ENCODE measurements around the gene PIGW. TPM values are rescaled to one million over a fixed set of nuclear protein-coding genes. Genes with fewer than 3 reads are reported as not detected.

Gene PIGW
- total and polyA plus RNA-seq, 2 experiments from 2014 or later: 5.5 to 15.8 TPM

DNA sequence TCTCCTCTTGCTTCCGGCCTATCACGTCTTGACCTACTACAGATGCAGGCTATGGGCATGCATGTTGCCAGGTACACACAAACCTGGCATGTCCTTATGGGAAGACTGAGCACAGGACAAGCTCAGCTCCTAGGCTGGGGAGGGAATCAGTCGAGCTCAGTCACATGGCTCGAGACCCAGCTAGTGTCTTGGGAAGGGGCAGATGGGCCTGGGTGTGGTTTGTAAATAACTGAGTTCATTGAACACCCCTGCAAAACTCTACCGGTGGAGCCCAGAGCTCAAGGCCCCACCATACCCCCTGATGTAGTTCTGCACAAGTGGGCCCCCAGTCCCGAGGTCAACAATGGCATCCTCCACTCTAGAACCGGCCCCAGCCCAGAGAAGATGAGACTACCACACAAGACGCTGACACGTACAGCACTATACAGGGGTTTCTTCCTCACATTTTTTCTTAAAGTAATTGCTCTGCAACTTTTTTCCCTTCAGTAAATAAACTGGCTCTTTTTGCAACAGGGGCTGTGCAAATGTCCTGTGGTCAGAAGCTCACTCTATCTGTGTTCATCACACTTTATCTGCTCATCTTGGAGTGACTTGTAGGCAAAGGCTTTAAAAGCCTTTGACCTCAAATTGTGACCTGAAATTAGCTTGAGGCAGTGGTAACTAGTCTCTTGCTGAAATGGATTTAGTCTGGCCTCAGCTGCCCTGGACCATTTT lies 25.4 kb upstream of the PIGW start (continued):
- TF ChIP-seq, protein P1, sequence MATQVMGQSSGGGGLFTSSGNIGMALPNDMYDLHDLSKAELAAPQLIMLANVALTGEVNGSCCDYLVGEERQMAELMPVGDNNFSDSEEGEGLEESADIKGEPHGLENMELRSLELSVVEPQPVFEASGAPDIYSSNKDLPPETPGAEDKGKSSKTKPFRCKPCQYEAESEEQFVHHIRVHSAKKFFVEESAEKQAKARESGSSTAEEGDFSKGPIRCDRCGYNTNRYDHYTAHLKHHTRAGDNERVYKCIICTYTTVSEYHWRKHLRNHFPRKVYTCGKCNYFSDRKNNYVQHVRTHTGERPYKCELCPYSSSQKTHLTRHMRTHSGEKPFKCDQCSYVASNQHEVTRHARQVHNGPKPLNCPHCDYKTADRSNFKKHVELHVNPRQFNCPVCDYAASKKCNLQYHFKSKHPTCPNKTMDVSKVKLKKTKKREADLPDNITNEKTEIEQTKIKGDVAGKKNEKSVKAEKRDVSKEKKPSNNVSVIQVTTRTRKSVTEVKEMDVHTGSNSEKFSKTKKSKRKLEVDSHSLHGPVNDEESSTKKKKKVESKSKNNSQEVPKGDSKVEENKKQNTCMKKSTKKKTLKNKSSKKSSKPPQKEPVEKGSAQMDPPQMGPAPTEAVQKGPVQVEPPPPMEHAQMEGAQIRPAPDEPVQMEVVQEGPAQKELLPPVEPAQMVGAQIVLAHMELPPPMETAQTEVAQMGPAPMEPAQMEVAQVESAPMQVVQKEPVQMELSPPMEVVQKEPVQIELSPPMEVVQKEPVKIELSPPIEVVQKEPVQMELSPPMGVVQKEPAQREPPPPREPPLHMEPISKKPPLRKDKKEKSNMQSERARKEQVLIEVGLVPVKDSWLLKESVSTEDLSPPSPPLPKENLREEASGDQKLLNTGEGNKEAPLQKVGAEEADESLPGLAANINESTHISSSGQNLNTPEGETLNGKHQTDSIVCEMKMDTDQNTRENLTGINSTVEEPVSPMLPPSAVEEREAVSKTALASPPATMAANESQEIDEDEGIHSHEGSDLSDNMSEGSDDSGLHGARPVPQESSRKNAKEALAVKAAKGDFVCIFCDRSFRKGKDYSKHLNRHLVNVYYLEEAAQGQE (IDR thresholded peaks at IDR 0.05; ENCODE audit: unreplicated experiment): no peak
- TF ChIP-seq, protein P2, sequence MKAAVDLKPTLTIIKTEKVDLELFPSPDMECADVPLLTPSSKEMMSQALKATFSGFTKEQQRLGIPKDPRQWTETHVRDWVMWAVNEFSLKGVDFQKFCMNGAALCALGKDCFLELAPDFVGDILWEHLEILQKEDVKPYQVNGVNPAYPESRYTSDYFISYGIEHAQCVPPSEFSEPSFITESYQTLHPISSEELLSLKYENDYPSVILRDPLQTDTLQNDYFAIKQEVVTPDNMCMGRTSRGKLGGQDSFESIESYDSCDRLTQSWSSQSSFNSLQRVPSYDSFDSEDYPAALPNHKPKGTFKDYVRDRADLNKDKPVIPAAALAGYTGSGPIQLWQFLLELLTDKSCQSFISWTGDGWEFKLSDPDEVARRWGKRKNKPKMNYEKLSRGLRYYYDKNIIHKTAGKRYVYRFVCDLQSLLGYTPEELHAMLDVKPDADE (IDR thresholded peaks at IDR 0.05): no peak
- TF ChIP-seq NANOG (IDR thresholded peaks at IDR 0.05; ENCODE audit: borderline replicate concordance) (no peak), STAT1 (IDR thresholded peaks at IDR 0.05; ENCODE audit: unreplicated experiment) (no peak), CREB1 (CRISPR knock-in tag; IDR thresholded peaks at IDR 0.05; ENCODE audit: low read depth) (no peak), ZNF114 (CRISPR knock-in tag; IDR thresholded peaks at IDR 0.05) (no peak), ZNF331 (CRISPR knock-in tag; IDR thresholded peaks at IDR 0.05; ENCODE audit: low read depth) (no peak)
- TF ChIP-seq, protein P3, sequence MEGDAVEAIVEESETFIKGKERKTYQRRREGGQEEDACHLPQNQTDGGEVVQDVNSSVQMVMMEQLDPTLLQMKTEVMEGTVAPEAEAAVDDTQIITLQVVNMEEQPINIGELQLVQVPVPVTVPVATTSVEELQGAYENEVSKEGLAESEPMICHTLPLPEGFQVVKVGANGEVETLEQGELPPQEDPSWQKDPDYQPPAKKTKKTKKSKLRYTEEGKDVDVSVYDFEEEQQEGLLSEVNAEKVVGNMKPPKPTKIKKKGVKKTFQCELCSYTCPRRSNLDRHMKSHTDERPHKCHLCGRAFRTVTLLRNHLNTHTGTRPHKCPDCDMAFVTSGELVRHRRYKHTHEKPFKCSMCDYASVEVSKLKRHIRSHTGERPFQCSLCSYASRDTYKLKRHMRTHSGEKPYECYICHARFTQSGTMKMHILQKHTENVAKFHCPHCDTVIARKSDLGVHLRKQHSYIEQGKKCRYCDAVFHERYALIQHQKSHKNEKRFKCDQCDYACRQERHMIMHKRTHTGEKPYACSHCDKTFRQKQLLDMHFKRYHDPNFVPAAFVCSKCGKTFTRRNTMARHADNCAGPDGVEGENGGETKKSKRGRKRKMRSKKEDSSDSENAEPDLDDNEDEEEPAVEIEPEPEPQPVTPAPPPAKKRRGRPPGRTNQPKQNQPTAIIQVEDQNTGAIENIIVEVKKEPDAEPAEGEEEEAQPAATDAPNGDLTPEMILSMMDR (conservative IDR thresholded peaks at IDR 0.05; ENCODE audit: low read depth in 2 of 2): no peak

DNA sequence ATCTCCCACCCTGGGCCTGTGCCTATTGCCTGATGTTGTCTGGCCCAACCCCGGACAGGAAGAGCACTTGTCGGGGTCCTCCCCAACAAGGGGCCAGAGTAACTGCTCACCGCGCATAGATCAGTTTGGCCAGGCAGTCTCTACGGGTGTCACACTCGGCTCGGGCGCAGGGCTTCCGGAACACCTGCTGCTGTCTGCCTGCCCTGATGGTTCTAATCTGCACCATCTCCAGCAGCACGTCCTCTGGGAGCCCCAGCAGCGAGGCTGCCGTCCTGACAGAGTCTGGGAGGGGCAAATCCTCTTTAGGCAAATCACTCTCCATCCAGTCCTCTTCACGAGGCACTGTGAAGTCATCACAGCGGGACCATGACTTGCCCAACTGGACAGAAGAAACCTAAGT lies 24.2 kb upstream of the PIGW start:
- Histone ChIP-seq H3K79me2 (replicated peaks; ENCODE audit: insufficient read depth) (no peaks in the 10 kb centered on the region), H3F3A (replicated peaks; ENCODE audit: low read depth) (no peaks in the 10 kb centered on the region), H3K27me3 (ENCODE audit: insufficient read depth) (no peaks in the 10 kb centered on the region), H3K27ac (ENCODE audit: low read depth) (no peak overlapping the region), H4K20me1 (replicated peaks; ENCODE audit: insufficient read depth) (peaks cover 4% of the 10 kb centered on the region), H3K4me3 (no peak overlapping the region), H3K4me1 (ENCODE audit: insufficient read depth) (no peaks in the 10 kb centered on the region), H3K4me2 (no peak overlapping the region), H3K9me2 (ENCODE audit: insufficient read depth) (no peaks in the 10 kb centered on the region), H3K36me3 (ENCODE audit: insufficient read depth) (peaks cover 7% of the 10 kb centered on the region; the same call in 1 of the 2 replicates), H2AFZ (no peak overlapping the region)
- Mint-ChIP-seq H3K4me3 (no peak overlapping the region), H3K27ac (no peak overlapping the region), H3K4me1 (no peaks in the 10 kb centered on the region), H3K9me3 (no peaks in the 10 kb centered on the region), H3K36me3 (ENCODE audit: low read depth) (peaks cover 94% of the 10 kb centered on the region), H3K27me3 (ENCODE audit: insufficient read depth, low read depth, poor library complexity) (peaks cover 11% of the 10 kb centered on the region)
- no peak for ATAC-seq
- no peak for DNase-seq (ENCODE audit: low spot score)
- no peak for TF ChIP-seq STAT1 (IDR thresholded peaks at IDR 0.05; ENCODE audit: unreplicated experiment)
- no peak for TF ChIP-seq CREB1 (CRISPR knock-in tag; IDR thresholded peaks at IDR 0.05; ENCODE audit: low read depth)
- TF ChIP-seq POLR2AphosphoS5 (IDR thresholded peaks at IDR 0.05; ENCODE audit: low read depth): no peak
- TF ChIP-seq, protein P3 (conservative IDR thresholded peaks at IDR 0.05; ENCODE audit: low read depth in 2 of 2): no peak
- no peak for TF ChIP-seq JUNB (IDR thresholded peaks at IDR 0.05; ENCODE audit: unreplicated experiment)
- TF ChIP-seq, protein P1 (IDR thresholded peaks at IDR 0.05; ENCODE audit: unreplicated experiment): no peak
- no peak for TF ChIP-seq EZH2 (IDR thresholded peaks at IDR 0.05; ENCODE audit: low read depth, unreplicated experiment)
- TF ChIP-seq NANOG (IDR thresholded peaks at IDR 0.05; ENCODE audit: borderline replicate concordance): no peak
